OCI-LY1 (cell line): ENCODE measurements around the gene GANC.

ENCODE experiments used
- H2AFZ ChIP-seq: fragments of 200-600 bp; sonication (generic), shearing (Covaris generic); 2 replicates; pipeline ENCODE4 v1.6.0; 2014; ENCODE audit warnings: antibody characterized with exemption, mild to moderate bottlenecking, low read length
- H3F3A ChIP-seq: fragments of 200-600 bp; sonication (generic), shearing (Covaris generic); 2 replicates; pipeline ENCODE4 v1.6.0; 2014; ENCODE audit warnings: mild to moderate bottlenecking, antibody characterized with exemption, low read length, moderate library complexity; ENCODE audit not compliant: insufficient read depth
- H3K27ac ChIP-seq: fragments of 200-600 bp; sonication (generic); 2 replicates; pipeline ENCODE4 v1.5.1; 2014; ENCODE audit warnings: low read length, mixed run types, mild to moderate bottlenecking, low read depth; ENCODE audit not compliant: poor library complexity, severe bottlenecking
- H3K27me3 ChIP-seq: fragments of 200-600 bp; sonication (generic); 2 replicates; pipeline ENCODE4 v1.6.0; 2014; ENCODE audit warnings: antibody characterized with exemption, mild to moderate bottlenecking, low read length, moderate library complexity; ENCODE audit not compliant: insufficient read depth
- H3K36me3 ChIP-seq: fragments of 200-600 bp; sonication (generic); 2 replicates; pipeline ENCODE4 v1.6.1; 2014; ENCODE audit warnings: mild to moderate bottlenecking, antibody characterized with exemption, low read length, moderate library complexity, mixed read lengths; ENCODE audit not compliant: insufficient read depth
- H3K4me1 ChIP-seq: fragments of 200-600 bp; sonication (generic); 2 replicates; pipeline ENCODE4 v1.5.1; 2014; ENCODE audit warnings: mild to moderate bottlenecking, low read length, moderate library complexity; ENCODE audit not compliant: insufficient read depth, severe bottlenecking
- H3K4me2 ChIP-seq: fragments of 200-600 bp; sonication (generic), shearing (Covaris generic); 2 replicates; pipeline ENCODE4 v1.6.1; 2014; ENCODE audit warnings: low read length
- H3K4me3 ChIP-seq: fragments of 200-600 bp; sonication (generic); 2 replicates; pipeline ENCODE4 v1.5.1; 2014; ENCODE audit warnings: low read length, low read depth, mild to moderate bottlenecking, mixed read lengths; ENCODE audit not compliant: poor library complexity, severe bottlenecking
- H3K79me2 ChIP-seq: fragments of 200-600 bp; shearing (Covaris generic); 2 replicates; pipeline ENCODE4 v1.6.1; 2016; ENCODE audit warnings: mixed run types, low read length, mixed read lengths; ENCODE audit not compliant: insufficient read depth
- H3K9ac ChIP-seq: fragments of 200-600 bp; sonication (generic), shearing (Covaris generic); 2 replicates; pipeline ENCODE4 v1.6.1; 2014; ENCODE audit warnings: mild to moderate bottlenecking, low read length, mixed read lengths
- H3K9me2 ChIP-seq: fragments of 200-600 bp; sonication (generic), shearing (Covaris generic); 2 replicates; pipeline ENCODE4 v1.6.1; 2014; ENCODE audit warnings: low read depth, mild to moderate bottlenecking, low read length, mixed read lengths
- H3K9me3 ChIP-seq: fragments of 200-600 bp; shearing (Covaris generic); 2 replicates; pipeline ENCODE4 v1.6.1; 2014; ENCODE audit warnings: low read length, mixed read lengths
- H4K20me1 ChIP-seq: fragments of 200-600 bp; sonication (generic), shearing (Covaris generic); 2 replicates; pipeline ENCODE4 v1.6.0; 2016; ENCODE audit warnings: mild to moderate bottlenecking, low read length; ENCODE audit not compliant: insufficient read depth
- CTCF ChIP-seq: fragments of 200-600 bp; sonication (generic), shearing (Covaris generic); IDR thresholded peaks from 2 replicates; pipeline ENCODE4 v1.5.1; 2017; ENCODE audit warnings: mild to moderate bottlenecking, antibody characterized with exemption, low read length, moderate library complexity, mixed read lengths
- EZH2 ChIP-seq: fragments of 200-600 bp; sonication (generic), shearing (Covaris generic); IDR thresholded peaks from 2 replicates; pipeline ENCODE4 v1.8.0; 2017; ENCODE audit warnings: borderline replicate concordance, mixed run types, mild to moderate bottlenecking, antibody characterized with exemption, low read length, moderate library complexity, mixed read lengths

GANC gene

GRCh38 chr15:42373274-42373673, 100.3 kb downstream of the GANC start:
- TF ChIP-seq EZH2 (no peak), CTCF (no peak)
- Histone ChIP-seq H3K36me3 (no peaks in the 10 kb centered on the region), H3K9ac (no peak overlapping the region), H3K27ac (no peak overlapping the region), H3K9me2 (no peaks in the 10 kb centered on the region), H2AFZ (no peak overlapping the region), H3K79me2 (no peaks in the 10 kb centered on the region), H3F3A (no peaks in the 10 kb centered on the region), H3K4me3 (no peak overlapping the region), H4K20me1 (no peaks in the 10 kb centered on the region), H3K4me2 (no peak overlapping the region), H3K9me3 (peaks cover 5% of the 10 kb centered on the region; the same call in 1 of the 2 replicates), H3K4me1 (no peaks in the 10 kb centered on the region), H3K27me3 (peaks cover 3% of the 10 kb centered on the region; the same call in 1 of the 2 replicates)

GRCh38 chr15:42373936-42374335, 100.9 kb downstream of the GANC start:
- no peaks in the 10 kb centered on the region for H3K36me3 ChIP-seq
- H3F3A ChIP-seq = no peaks in the 10 kb centered on the region
- H3K27me3 ChIP-seq = peaks cover 3% of the 10 kb centered on the region; the same call in 1 of the 2 replicates

GRCh38 chr15:42374810-42375209, 101.8 kb downstream of the GANC start:
- Histone ChIP-seq H3K27me3 (peaks cover 3% of the 10 kb centered on the region; the same call in 1 of the 2 replicates), H3K79me2 (no peaks in the 10 kb centered on the region), H3K4me1 (no peaks in the 10 kb centered on the region), H3K9me3 (peaks cover 5% of the 10 kb centered on the region; the same call in 1 of the 2 replicates), H3F3A (no peaks in the 10 kb centered on the region), H2AFZ (no peak overlapping the region), H4K20me1 (no peaks in the 10 kb centered on the region), H3K9ac (no peak overlapping the region), H3K36me3 (no peaks in the 10 kb centered on the region), H3K4me3 (no peak overlapping the region), H3K27ac (no peak overlapping the region), H3K4me2 (no peak overlapping the region), H3K9me2 (no peaks in the 10 kb centered on the region)
- TF ChIP-seq CTCF = no peak
- no peak for TF ChIP-seq EZH2

More at GRCh38 chr15:42373936-42374335, 100.9 kb downstream of the GANC start:
- H3K4me3 ChIP-seq = no peak overlapping the region
- H3K9ac ChIP-seq = no peak overlapping the region
- H3K27ac ChIP-seq = no peak overlapping the region
- H3K79me2 ChIP-seq = no peaks in the 10 kb centered on the region
- H3K9me2 ChIP-seq = no peaks in the 10 kb centered on the region
- TF ChIP-seq CTCF = no peak
- no peak for TF ChIP-seq EZH2
- no peaks in the 10 kb centered on the region for H4K20me1 ChIP-seq
- no peak overlapping the region for H3K4me2 ChIP-seq
- peaks cover 5% of the 10 kb centered on the region; the same call in 1 of the 2 replicates for H3K9me3 ChIP-seq
- H3K4me1 ChIP-seq = no peaks in the 10 kb centered on the region
- H2AFZ ChIP-seq = no peak overlapping the region
